Myocyte (in vitro differentiated cells): ENCODE results near the gene STX10. TPM values are rescaled to one million over a fixed set of nuclear protein-coding genes. Genes with fewer than 3 reads are reported as not detected.
"Not testable (repeated sequence)": the region's sequence is repeated elsewhere in the genome, so short reads cannot be mapped to it uniquely, and the experiment has no call there.

Experiments used
- DNase-seq: peaks from one replicate; pipeline ENCODE4 v3.0.0-alpha.2; 2012; ENCODE audit warnings: low read depth
- total RNA-seq: library from RNA; depleted of rRNA; stranded (reverse); fragments of >200 nt; gene quantifications from 2 replicates; pipeline ENCODE4 v1.2.3, GENCODE V29; 2014

The STX10 gene
- total RNA-seq, 1 donor from 2014 or later: 85.2 TPM

DNA sequence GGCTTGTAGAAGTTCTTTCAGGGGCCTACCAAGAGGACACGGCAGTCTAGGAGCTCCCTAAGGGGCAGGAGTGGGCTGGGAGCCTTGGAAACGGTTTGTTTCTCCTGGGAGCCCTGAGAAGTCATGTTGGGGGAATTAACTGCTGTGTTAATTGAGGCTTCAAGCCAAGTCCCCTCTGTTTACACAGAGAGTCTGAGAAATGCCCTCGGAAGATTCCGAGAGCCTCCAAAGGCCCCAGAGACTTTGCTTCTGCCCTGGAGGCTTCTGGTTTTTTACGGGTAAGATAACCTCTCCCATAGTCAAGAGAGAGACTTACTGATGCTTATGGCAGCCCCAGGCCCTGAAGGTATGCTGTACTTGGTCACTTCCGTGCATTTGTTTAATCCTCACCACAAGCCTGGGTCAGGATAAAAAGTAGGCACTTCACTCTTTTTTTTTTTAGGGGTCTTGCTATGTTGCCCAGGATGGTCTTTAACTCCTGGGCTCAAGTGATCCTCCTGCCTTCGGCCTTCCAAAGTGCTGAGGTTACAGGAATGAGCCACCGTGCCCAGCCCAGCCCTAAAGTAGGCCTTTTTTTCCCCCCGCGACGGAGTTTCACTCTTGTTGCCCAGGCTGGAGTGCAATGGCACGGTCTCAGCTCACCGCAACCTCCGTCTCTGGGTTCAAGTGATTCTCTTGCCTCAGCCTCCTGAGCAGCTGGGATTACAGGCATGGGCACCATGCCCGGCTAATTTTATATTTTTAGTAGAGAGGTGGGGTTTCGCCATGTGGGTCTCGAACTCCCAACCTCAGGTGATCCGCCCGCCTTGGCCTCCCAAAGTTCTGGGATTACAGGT lies 15.2 kb upstream of the STX10 start:
- no peak for DNase-seq

DNA sequence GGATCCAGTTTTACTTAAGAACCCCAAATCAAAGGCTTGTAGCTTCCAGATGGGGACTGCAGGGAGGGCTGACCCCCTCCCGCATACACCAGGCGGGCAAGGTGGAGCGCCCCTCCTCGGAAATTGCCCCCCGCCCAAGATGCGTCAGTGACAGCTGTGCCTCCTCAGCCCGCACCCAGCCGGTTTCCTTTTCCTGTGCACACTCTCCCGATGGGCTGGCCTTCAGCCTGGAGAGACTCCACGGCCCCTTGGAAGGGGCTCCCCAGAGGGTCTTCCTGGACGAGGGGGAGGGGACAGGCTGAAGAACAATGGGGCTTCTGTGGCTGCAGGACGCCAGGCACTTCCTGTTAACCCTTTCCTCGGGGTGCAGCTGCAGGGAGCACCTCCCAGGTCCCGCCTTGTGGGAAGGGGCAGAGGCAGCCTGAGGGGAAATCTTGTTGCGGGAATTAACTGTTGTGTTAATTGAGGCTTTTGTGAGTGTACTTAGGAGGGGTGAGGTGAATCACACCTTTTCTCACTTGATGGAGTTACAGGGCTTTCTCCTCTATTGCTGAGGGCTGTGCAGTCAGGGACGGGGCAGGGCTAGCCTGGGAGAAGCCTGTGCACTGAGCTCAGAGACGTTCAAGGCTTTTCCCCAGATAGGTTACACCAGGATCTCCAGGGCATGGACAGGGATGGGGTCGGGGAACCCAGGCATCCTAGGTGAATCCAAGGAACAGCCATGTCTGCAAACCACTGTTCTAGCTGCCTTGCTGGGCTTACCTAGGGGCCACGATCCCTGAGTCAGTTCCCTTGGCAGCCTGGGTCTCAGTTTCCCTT lies 14.4 kb upstream of the STX10 start:
- peak; percentile 48 for DNase-seq

DNA sequence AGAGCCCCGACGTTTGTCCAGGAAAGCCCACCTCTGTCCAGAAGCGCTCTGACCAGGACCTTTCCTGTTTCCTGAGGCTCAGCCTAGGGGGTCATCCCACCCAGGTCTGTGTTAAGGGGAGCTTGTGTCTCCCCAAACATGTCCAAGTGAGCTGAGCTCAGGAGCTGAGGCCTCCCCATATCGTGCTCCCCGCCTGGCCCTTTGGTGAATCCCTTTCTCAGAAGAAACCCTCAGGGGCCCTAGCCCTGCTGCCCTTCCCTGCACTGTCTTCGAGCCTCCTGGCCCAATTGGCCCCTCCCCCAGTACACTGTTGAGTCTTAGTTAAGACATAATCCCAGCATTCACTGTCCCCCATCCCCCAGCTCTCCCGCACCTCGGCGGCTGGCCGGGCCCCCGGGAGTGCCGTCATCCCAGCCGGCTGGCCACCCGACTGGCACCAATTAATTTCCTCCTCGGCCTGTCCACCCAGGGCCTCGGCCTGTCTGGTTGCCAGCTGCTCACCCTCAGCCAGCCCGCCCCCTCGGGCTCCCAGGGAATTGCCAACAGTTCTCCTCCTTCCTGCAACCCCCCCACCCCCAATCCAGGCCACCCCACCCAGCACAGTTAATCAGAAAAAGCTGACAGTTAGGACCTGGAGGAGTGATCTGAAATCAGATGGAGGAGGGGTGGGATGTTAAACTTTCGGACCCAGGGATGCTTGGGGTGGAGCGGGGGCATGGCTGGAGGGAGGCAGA lies 13.6 kb upstream of the STX10 start:
- peak; percentile 83 for DNase-seq

DNA sequence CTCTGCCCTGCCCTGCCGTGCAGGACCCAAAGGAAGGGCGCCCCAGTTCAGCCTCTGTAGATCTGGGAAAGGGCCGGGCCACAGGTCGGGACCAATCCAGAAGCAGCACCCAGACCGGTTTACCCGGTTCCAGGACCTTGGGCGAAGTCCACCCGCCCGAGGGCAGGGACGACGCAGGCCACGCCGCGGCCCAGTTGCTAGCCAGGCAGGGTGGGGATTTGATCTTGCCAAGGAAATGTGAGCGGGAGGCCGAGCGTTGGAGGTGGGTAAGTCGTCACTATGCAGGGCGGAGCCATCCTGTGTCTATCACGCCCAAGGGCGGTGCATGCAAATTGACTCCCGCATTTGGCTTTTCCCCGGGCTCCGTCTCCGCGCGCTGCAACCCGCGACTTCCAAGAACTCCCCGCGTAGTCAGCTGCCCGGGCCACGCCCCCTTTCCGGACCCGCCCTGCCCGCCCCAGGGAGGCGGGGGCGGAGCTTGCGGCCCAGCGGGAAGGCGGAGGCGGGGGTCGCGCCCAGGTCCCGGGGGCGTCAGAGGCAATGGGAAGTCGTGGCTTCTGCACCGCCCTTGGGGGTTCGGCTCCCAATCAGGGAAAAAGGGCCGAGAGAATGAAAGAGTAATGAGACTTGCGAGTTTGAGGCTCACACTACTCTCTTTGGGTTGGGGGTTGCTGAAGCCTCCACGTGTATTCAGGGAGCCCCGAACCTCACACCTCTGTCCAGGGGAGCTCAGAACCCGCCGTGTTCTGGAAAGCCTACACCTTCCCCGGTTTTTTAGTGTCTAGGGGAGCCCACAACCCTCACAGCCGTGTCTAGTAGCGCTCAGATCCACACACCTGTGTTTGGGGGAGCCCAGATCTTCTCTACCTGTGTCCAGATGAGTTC lies 12.8 kb upstream of the STX10 start:
- DNase-seq: peak; percentile 96

DNA sequence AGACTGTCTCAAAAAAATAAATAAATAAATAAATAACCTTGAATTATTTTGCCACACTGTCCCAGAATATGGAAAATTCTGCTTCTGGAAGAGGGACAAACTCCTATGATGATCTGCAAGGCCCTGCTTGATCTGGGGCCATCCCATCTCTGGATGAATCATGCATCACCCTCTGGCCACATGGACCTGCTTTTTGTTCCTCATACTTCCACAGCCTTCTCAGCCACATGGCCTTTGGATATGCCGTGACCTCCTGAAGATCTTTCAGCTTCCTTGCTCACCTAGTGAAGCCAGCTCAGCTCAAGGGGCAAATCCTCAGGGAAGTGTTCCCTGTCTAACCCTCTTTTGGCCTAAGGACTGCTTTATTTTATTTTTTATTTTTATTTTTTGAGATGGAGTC lies 10.4 kb upstream of the STX10 start:
- DNase-seq: no peak

DNA sequence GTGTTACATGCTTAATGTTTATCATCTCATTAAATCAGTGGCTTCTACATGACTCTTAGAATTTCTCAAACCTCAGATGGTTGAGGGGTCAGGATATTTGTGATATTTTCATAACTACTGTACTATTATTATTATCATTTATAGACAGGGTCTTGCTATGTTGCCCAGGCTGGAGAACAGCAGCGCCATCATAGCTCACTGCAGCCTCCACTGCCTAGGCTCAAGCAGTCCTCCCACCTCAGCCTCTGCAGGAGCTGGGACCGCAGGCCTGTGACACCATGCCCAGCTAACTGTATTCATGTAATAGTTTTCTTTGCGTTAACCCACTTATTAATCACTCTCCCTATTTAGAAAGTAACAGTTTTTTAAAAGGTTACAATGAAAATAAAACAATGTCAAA lies 9.5 kb upstream of the STX10 start:
- no peak for DNase-seq

DNA sequence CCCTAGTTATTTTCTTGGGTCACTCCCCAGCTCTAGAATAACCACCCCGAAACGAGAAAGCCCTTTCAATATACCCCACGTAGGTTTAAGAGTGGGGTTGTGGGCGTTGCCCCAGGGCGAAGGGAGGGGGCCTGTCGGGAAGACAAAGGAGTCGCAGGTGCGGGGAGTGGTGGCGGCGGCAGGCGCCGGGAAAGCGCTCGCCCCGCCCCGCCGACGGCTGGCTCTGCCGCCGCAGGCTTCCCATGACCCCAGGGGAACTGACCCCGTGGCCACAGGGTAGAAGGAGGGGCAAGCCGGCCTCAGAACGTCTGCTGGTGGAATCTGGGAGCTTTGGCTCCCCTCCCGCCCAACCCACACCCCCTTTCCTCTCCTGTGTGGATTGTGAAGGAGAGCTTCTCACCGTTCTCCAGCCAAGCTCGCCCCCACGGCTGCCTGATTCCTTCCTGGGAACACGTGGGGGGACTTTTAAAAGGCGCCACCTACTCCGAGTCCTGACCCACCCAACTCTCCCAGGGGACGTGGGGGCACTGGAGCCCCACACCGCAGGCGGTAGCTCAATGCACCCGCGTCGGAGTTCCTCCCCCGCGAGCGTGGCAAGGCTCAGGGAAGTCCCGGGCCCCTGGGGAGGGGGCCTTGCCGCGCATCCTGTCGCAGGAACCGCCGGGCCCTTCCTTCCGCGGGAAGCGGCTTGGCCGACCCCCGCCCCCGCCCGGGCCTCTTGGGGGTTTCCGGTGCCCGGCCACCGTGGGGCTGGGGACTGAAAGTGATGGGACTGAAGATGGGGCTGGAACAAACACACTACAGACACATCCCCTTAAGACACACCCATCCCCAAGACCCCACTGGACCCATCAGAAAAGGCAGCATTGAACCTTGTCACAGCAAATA lies 5.5 kb upstream of the STX10 start:
- DNase-seq: peak; percentile 88

DNA sequence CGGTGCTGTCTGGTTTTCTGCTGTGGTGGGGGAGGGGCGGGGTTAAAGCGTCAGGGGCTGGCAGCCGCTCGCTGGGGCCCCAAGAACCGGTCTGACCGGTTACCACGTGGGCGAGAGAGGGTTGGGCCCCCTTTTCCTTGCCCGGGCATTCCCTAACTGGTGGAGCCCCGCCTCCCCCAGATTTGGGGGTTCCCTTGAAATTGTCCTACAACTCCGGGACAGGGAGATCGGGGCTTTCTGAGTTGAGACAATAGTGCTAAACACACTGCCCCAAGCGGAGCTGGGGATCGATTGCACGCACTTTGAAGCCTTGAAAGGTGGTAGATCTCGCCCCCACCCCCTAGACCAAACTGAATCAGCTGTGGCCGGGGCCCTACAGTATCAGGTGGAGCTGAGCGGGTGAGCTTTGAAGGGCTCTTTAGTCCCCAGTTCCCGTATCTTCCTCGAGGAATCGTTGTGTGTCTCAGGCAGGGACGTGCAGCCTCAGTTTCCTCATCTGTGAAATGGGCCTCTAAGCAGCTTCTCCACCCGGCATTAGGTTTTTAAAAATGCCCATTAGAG lies 4.8 kb upstream of the STX10 start:
- peak; percentile 65 for DNase-seq

DNA sequence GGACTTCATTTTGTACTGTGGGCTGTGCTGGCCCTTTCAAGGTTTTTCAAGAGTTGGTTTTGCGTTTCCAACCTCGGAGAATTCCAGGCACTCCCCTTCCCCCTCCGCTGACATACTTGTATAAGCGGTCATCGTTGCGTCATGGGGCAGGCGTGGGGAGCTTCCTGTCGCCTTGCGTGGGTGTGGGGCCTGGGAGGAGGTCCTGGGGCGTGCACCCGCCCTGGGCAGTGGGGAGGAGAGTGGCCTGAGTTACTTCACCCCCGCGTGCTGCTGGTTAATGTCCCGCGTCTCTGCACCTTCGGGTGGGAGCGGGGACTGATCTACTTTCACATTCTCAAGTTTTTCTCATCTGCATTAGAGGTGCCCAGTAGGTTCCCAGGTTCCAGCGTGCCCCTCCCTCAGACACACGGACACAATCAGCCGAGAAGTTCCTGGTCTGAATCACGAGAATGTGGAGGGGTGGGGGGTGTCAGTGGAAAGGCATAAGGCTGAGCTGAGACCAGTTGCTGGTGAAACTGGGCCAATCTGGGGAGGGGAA lies 4.1 kb upstream of the STX10 start:
- peak; percentile 93 for DNase-seq

DNA sequence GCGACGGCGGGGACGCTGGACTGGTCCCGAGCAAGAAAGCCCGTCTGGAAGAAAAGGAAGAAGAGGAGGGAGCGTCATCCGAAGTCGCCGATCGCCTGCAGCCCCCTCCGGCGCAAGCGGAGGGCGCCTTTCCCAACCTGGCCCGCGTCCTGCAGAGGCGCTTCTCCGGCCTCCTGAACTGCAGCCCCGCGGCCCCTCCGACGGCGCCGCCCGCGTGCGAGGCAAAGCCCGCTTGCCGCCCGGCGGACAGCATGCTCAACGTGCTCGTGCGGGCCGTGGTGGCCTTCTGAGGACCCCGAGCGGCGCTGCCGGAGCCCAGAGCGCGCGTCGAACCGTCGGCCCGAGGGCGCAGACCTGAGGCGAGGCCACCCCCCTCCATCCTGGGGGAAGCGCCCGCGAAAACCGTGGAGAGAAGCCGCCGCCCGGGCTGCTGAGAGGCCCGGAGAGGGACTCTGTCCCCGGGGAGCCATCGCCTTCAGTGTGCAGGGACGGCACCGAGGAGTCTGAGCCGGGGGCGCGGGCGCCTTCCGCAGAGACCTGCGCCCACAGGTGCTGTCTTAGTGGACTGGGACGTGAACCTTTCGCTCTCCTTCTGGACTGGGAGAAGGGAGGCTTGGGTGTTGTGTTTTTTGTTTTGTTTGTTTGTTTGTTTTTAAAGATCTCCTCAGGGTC lies 3.5 kb upstream of the STX10 start:
- DNase-seq: peak; percentile 62

DNA sequence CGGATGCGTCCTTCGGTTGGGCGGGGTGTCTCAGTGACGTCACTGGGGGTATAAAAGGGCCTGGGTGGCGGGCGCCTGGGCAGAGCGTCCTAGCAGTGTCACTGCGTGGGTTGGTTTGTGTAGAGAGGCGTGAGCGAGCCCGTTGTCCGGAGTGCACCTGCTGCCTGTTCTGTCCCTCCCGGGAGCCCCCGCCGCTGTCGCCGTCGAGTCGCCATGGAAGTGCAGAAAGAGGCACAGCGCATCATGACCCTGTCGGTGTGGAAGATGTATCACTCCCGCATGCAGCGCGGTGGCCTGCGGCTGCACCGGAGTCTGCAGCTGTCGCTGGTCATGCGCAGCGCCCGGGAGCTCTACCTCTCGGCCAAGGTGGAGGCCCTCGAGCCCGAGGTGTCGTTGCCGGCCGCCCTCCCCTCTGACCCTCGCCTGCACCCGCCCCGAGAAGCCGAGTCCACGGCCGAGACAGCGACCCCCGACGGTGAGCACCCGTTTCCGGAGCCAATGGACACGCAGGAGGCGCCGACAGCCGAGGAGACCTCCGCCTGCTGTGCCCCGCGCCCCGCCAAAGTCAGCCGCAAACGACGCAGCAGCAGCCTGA lies 2.9 kb upstream of the STX10 start:
- DNase-seq: peak; percentile 97

DNA sequence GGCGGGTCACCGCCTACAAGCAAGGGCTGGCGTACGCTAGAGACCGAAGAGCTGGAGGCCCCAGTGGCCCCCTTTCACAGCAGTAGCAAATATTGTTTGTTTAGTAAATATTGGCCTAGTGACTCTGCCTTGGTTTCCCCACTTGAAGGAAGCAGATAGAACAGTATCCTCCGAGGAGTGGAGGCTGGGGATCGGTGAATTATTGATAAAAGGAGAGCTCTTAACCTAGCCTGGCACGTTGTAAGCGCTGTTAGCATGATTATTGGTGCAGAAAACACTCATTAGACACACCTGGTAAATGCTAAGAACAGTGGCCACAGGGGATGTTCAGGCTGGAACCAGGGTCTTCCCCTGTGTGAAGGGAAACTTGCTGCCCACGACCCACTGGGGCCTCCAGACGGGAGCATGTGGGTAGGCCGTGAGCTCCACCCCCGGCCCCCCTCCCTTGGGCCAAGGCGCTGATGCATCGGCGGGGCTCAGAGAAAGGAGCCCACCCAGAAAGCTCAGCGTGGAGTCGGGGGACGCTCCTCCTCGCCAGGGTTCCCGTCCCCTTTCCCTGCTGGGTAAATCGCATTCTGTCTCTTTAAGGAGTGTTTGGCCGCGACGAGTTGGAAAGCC lies 2.3 kb upstream of the STX10 start:
- DNase-seq: no peak

DNA sequence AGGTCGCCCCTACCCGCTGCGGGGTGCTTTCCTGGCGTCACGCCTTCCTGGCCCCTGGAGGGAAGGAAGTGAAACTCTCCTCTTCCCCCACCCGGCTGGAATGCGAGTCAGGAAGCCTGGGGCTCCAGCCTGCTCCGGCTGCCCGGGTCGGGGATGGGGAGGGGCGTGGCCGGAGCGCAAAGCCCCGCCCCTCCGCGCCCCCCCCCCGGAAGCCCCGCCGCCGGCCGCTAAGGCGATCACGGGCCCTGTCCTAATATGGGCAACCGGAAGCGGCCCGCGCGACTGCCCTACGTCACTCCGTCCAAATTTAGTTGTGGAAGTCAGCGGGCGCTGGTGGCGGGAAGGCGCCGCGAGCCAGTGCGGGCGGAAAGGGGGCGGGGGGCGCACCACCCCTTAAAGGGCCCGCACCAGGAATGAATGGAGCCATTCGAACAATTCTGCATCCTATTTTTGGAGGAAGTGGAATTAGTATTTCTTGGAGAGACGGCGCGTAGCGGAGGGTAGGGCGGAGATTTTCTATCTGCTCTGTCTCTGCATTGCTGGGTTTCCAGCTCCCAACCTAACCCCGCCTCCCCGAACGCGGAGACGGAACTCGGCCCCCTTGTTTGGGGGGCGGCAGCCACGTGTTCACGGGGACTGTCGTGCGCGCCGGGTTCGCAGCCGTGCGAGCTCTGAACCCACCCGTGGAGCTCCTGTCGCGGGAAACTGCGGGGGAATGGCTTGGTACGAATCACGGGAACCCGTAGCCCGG lies 1.6 kb upstream of the STX10 start:
- DNase-seq: peak; percentile 96

DNA sequence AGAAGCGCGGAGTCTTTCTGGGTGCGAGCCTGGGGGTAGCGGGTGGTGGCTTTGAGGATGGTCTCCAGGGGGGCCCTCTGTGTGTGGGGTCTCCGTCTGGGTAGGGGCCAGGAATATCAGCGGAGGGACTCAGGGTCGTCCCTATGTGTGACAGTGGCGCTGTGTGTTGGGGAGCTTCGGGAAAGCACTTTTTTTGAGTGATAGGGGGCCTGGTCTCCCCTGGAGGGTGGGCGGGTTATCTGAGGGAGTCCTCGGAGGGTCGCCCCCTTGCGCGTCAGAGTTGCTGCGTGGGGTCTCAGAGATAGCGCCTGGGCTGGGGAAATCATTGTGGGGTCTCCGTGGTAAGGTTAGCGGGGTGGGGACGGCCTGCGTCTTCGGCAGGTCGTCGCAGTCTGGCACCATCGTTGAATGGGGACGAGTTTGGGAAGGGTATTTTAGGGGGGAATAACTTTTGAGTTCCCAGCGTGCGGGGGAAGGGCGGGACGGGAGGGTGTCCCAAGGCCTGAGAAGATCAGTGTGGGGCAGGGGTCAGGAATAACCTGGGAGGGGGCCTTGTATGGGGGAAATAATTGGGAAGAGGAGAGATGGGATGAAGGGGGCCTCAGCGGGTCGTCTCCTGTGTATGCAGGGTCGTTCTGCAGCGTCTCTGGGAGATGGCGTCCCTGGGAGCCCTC lies 893 bp upstream of the STX10 start:
- peak; percentile 28 for DNase-seq

DNA sequence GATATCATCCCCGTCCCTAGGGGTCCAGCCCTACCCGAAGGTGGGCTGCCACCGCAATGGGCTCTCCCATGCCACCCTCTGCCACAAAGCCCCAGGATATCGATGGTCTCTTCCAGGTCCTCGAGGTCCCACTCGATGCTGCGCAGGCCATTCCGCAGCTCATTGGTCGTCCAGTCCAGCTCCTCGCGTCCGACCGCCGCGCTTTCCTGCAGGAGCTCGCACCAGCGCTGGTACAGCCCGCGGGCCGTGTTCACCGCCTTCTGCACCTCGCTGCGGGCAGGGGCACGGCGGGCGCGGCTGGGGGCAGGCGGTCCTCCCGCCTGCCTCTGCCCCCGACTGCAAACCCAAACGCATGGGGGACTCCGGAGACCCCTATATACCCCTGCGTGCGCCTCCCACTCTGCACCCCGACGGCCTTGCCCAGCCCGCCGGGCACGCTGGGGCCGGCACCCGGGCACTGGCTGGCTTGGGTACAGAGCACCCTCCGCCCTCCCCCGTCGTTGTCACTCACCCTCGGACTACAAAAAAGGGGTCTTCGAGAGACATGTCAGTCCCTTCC lies 468 bp downstream of the STX10 start:
- DNase-seq: peak; percentile 53

DNA sequence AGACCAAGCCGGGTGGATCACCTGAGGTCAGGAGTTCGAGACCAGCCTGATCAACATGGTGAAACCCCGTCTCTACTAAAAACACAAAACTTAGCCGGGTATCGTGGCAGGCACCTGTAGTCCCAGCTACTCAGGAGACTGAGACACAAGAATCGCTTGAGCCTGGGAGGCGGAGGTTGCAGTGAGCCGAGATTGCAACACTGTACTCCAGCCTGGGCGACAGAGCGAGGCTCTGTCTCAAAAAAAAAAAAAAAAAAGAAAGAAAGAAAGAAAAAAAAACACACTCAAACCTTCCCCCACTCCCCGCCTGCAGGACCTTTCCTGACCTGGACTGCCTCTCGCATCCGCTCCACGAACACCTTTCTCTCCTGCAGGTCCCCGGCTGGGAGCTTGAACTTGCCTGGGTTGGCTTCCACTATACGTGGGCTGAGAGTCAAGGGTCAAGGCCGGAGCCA lies 975 bp downstream of the STX10 start:
- not testable (repeated sequence) for DNase-seq
